ENCODE results near the gene KRTAP10-5. TPM values are rescaled to one million over a fixed set of nuclear protein-coding genes. Genes with fewer than 3 reads are reported as not detected.

Gene KRTAP10-5
- total RNA-seq, 1 experiment from 2014 or later = not detected

- peaks cover 12% of the 10 kb centered on the region for H3K27me3 Mint-ChIP-seq (ENCODE audit: insufficient read depth, unreplicated experiment)
- BruUV-seq (replicated peaks) = no TSS peak
- H3K4me1 Mint-ChIP-seq (ENCODE audit: low read depth, unreplicated experiment) = no peaks in the 10 kb centered on the region
- H3K36me3 ChIP-seq (ENCODE audit: control insufficient read depth, insufficient read depth, low read length) = no peaks in the 10 kb centered on the region
- no peak overlapping the region for H3K4me3 Mint-ChIP-seq (ENCODE audit: unreplicated experiment)
- no peak for DNase-seq
- H3K9me3 ChIP-seq = no peaks in the 10 kb centered on the region
- ChIA-PET POLR2A (no interaction called here), CTCF (no interaction called here)
- no peak overlapping the region for H3K4me3 ChIP-seq (ENCODE audit: low read depth, low read length)
- H3K27ac Mint-ChIP-seq (ENCODE audit: unreplicated experiment) = no peak overlapping the region
- H3K27me3 ChIP-seq (replicated peaks; ENCODE audit: control insufficient read depth, insufficient read depth, low read length) = no peaks in the 10 kb centered on the region
- H3K4me1 ChIP-seq = no peaks in the 10 kb centered on the region
- no peaks in the 10 kb centered on the region for H3K36me3 Mint-ChIP-seq (ENCODE audit: insufficient read depth, unreplicated experiment)
- intact Hi-C loops (cut with micrococcal nuclease; ENCODE audit: unreplicated experiment) = no loop called here
- no peaks in the 10 kb centered on the region for H3K9me3 Mint-ChIP-seq (ENCODE audit: unreplicated experiment)
- TF ChIP-seq CTCF (IDR thresholded peaks at IDR 0.05; ENCODE audit: insufficient read depth in 1 of 2, low read depth in 1 of 2, low read length in 1 of 2, severe bottlenecking in 1 of 2, unreplicated experiment in 1 of 2) = no peak
These were observed 46.3 kb downstream of the KRTAP10-5 start for GRCh38 chr21:44533891-44534627.

GRCh38 chr21:44533121-44533890 lies 47.1 kb downstream of the KRTAP10-5 start:
- CTCF ChIA-PET = no interaction called here
- H3K4me1 ChIP-seq = no peaks in the 10 kb centered on the region
- POLR2A ChIA-PET = no interaction called here
- peak in 1 of 2 experiments; percentile 28 for DNase-seq
- H3K4me3 ChIP-seq (ENCODE audit: low read depth, low read length) = no peak overlapping the region
- H3K4me3 Mint-ChIP-seq (ENCODE audit: unreplicated experiment) = no peak overlapping the region
- no peaks in the 10 kb centered on the region for H3K27me3 ChIP-seq (replicated peaks; ENCODE audit: control insufficient read depth, insufficient read depth, low read length)
- H3K36me3 ChIP-seq (ENCODE audit: control insufficient read depth, insufficient read depth, low read length) = no peaks in the 10 kb centered on the region
- H3K4me1 Mint-ChIP-seq (ENCODE audit: low read depth, unreplicated experiment) = no peaks in the 10 kb centered on the region
- intact Hi-C loops (cut with micrococcal nuclease; ENCODE audit: unreplicated experiment) = no loop called here
- H3K9me3 ChIP-seq = no peaks in the 10 kb centered on the region
- TF ChIP-seq CTCF (IDR thresholded peaks at IDR 0.05; ENCODE audit: insufficient read depth in 1 of 2, low read depth in 1 of 2, low read length in 1 of 2, severe bottlenecking in 1 of 2, unreplicated experiment in 1 of 2) = no peak
- no peak overlapping the region for H3K27ac Mint-ChIP-seq (ENCODE audit: unreplicated experiment)
- BruUV-seq (replicated peaks) = no TSS peak
- H3K36me3 Mint-ChIP-seq (ENCODE audit: insufficient read depth, unreplicated experiment) = no peaks in the 10 kb centered on the region
- H3K9me3 Mint-ChIP-seq (ENCODE audit: unreplicated experiment) = no peaks in the 10 kb centered on the region
- peaks cover 9% of the 10 kb centered on the region for H3K27me3 Mint-ChIP-seq (ENCODE audit: insufficient read depth, unreplicated experiment)

- H3K4me3 Mint-ChIP-seq (ENCODE audit: unreplicated experiment) = no peak overlapping the region
- no peak for DNase-seq
These were observed 47.7 kb downstream of the KRTAP10-5 start for GRCh38 chr21:44532712-44533111.

More at GRCh38 chr21:44532712-44533111, 47.7 kb downstream of the KRTAP10-5 start:
- BruUV-seq (replicated peaks) = no TSS peak
- Mint-ChIP-seq H3K27me3 (ENCODE audit: insufficient read depth, unreplicated experiment) (peaks cover 9% of the 10 kb centered on the region), H3K27ac (ENCODE audit: unreplicated experiment) (no peak overlapping the region), H3K36me3 (ENCODE audit: insufficient read depth, unreplicated experiment) (no peaks in the 10 kb centered on the region), H3K9me3 (ENCODE audit: unreplicated experiment) (no peaks in the 10 kb centered on the region), H3K4me1 (ENCODE audit: low read depth, unreplicated experiment) (no peaks in the 10 kb centered on the region)
- Histone ChIP-seq H3K36me3 (ENCODE audit: control insufficient read depth, insufficient read depth, low read length) (no peaks in the 10 kb centered on the region), H3K4me1 (no peaks in the 10 kb centered on the region), H3K9me3 (no peaks in the 10 kb centered on the region), H3K4me3 (ENCODE audit: low read depth, low read length) (no peak overlapping the region), H3K27me3 (replicated peaks; ENCODE audit: control insufficient read depth, insufficient read depth, low read length) (no peaks in the 10 kb centered on the region)
- ChIA-PET POLR2A (no interaction called here), CTCF (no interaction called here)
- intact Hi-C loops (cut with micrococcal nuclease; ENCODE audit: unreplicated experiment) = no loop called here
- TF ChIP-seq CTCF (IDR thresholded peaks at IDR 0.05; ENCODE audit: insufficient read depth in 1 of 2, low read depth in 1 of 2, low read length in 1 of 2, severe bottlenecking in 1 of 2, unreplicated experiment in 1 of 2) = no peak

Measured in Caco-2 (cell line).